MM.1S (cell line): ENCODE data around the gene ODF4.

Experiments used
- EZH2 ChIP-seq: fragments of 300-600 bp; sonication (generic); optimal IDR thresholded peaks from 2 replicates; pipeline ENCODE3; 2017; ENCODE audit warnings: low read depth, mild to moderate bottlenecking, antibody characterized with exemption, low read length, mixed read lengths
- EZH2phosphoT487 ChIP-seq: fragments of 300-600 bp; sonication (generic); IDR thresholded peaks from 2 replicates; pipeline ENCODE4 v1.6.1; 2018; ENCODE audit warnings: antibody characterized with exemption, low read length
- TF ChIP-seq, protein P1 (sequence below): fragments of 300-600 bp; sonication (generic); IDR thresholded peaks from 2 replicates; pipeline ENCODE4 v1.5.1; 2016; ENCODE audit warnings: antibody characterized with exemption, low read length, mixed read lengths

DNA sequence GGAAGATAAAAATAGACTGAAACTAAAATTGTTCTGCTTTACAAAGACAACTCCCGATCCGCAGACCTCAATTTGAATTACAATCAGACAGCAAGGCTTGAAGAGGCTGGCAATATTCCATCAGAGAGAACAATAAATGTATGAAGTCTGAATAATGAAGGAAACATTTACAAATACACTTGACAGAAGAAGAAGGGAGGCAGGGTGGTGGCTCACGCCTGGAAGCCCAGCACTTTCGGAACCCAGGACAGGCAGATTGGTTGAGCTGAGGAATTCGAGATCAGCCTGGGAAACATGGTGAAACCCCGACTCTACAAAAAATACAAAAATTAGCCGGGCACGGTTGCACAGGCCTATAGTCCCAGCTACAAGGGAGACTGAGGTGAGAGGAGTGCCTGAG is 14.6 kb downstream of the ODF4 start:
- TF ChIP-seq, protein P1, sequence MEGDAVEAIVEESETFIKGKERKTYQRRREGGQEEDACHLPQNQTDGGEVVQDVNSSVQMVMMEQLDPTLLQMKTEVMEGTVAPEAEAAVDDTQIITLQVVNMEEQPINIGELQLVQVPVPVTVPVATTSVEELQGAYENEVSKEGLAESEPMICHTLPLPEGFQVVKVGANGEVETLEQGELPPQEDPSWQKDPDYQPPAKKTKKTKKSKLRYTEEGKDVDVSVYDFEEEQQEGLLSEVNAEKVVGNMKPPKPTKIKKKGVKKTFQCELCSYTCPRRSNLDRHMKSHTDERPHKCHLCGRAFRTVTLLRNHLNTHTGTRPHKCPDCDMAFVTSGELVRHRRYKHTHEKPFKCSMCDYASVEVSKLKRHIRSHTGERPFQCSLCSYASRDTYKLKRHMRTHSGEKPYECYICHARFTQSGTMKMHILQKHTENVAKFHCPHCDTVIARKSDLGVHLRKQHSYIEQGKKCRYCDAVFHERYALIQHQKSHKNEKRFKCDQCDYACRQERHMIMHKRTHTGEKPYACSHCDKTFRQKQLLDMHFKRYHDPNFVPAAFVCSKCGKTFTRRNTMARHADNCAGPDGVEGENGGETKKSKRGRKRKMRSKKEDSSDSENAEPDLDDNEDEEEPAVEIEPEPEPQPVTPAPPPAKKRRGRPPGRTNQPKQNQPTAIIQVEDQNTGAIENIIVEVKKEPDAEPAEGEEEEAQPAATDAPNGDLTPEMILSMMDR, result no peak
- TF ChIP-seq EZH2, result no peak
- no peak for TF ChIP-seq EZH2phosphoT487
